Measurements from ENCODE around the gene FSTL3. TPM values are rescaled to one million over a fixed set of nuclear protein-coding genes. Genes with fewer than 3 reads are reported as not detected.

FSTL3 gene
- total RNA-seq, 1 donor from 2014 or later, result 312 TPM

DNA sequence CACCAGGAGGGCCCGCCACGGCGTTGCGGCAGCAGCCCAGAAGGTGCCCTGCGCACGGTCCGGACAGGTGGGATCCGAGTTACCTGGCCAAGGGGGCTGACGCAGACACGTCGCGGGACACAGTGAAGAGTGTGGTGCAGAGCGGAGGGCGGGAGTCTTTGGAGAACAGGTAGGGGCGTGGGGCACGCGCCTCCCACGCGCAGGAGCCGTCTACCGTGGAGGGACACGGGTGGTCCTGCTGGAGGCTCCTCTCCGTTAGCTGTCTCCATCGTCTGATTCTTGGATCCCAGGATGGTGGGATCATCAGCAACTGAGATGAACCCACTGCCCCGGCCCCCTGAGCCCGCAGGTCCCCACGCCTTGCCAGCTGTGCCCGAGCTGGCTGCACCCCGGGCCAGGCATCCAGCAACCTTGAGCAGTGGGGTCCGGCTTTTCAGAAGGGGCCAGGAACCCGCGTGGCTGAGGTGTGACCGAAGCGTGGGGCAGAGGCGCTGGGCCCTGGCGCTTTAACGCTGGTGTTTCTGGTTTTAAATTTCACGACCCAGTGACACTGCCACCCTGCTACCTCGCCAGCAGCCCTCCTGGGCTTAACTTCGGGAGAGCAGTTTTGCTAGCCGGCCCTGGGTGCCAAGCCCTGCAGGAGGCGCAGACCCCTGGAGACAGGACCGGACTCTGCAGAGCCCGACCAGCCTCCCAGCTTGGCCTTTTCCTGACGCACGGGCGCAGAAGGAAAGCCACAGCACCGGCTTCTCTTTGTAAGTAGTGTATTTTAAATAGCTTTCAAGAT lies 29.2 kb upstream of the FSTL3 start:
- Mint-ChIP-seq H3K4me3 (ENCODE audit: unreplicated experiment) (no peak overlapping the region), H3K4me1 (ENCODE audit: low read depth) (no peaks in the 10 kb centered on the region), H3K9me3 (ENCODE audit: low read depth) (no peaks in the 10 kb centered on the region), H3K27ac (ENCODE audit: unreplicated experiment) (no peak overlapping the region), H3K27me3 (ENCODE audit: low read depth) (no peaks in the 10 kb centered on the region), H3K36me3 (ENCODE audit: low read depth) (peaks cover 8% of the 10 kb centered on the region)
- TF ChIP-seq, protein P1, sequence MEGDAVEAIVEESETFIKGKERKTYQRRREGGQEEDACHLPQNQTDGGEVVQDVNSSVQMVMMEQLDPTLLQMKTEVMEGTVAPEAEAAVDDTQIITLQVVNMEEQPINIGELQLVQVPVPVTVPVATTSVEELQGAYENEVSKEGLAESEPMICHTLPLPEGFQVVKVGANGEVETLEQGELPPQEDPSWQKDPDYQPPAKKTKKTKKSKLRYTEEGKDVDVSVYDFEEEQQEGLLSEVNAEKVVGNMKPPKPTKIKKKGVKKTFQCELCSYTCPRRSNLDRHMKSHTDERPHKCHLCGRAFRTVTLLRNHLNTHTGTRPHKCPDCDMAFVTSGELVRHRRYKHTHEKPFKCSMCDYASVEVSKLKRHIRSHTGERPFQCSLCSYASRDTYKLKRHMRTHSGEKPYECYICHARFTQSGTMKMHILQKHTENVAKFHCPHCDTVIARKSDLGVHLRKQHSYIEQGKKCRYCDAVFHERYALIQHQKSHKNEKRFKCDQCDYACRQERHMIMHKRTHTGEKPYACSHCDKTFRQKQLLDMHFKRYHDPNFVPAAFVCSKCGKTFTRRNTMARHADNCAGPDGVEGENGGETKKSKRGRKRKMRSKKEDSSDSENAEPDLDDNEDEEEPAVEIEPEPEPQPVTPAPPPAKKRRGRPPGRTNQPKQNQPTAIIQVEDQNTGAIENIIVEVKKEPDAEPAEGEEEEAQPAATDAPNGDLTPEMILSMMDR (IDR thresholded peaks at IDR 0.05), result no peak
- peak; percentile 88 for DNase-seq (ENCODE audit: low spot score)

DNA sequence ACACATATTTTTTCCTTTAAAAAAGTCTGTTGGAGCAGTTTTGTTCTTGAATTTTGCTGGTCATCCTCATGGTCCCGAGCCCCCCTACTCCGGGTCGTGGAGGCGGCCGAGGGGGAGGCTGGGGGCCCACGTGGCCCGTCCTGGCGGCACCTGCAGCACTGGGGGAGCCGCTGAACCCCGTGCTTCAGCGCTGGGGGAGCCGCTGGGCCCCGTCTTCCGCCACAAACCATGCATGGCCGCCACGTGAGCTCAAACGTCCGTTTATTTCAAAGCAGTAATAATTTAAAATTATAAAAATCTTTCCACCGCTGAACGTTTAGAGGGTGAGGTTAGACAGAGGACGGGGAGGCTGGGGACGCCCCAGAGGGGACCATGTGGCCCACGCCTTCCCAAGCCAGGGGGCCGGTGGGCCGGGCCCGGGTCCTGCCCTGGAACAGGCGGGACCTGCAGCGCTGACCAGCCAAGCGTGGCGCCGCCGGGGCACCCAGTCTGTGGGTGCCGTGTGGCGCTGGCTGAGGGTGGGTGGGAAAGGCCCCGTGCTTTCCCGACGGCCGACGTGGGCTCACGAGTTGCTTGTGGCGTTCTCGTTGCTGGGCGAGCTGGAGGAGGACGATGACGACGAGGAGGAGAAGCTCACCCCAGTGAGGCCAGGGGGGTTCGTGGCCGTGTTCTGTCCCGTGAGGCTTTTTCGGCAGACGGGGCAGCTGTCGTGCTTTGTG lies 28.5 kb upstream of the FSTL3 start:
- Mint-ChIP-seq H3K4me3 (ENCODE audit: unreplicated experiment) (no peak overlapping the region), H3K9me3 (ENCODE audit: low read depth) (no peaks in the 10 kb centered on the region), H3K36me3 (ENCODE audit: low read depth) (peaks cover 8% of the 10 kb centered on the region), H3K27me3 (ENCODE audit: low read depth) (no peaks in the 10 kb centered on the region), H3K27ac (ENCODE audit: unreplicated experiment) (no peak overlapping the region), H3K4me1 (ENCODE audit: low read depth) (no peaks in the 10 kb centered on the region)
- TF ChIP-seq, protein P1 (IDR thresholded peaks at IDR 0.05), result no peak
- no peak for DNase-seq (ENCODE audit: low spot score)

DNA sequence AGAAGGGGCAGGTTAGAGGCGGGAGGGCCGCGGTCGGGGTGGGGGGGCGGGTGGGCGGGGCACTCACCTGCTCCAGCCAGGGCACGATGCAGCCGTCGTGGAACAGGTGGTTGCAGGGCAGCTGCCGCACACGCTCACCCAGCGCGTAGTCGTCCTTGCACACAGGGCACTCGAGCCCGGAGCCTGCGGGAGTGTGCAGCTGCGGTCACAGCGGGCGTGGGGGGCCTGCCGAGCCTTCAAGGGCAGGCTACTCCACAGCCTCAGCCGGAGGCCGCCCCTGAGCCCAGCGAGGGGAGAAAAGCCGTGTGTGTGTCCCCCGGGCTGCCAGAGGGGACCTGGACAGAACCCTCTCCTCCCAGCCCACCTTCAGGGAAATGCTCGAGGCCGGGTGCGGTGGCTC lies 27.9 kb upstream of the FSTL3 start:
- no peaks in the 10 kb centered on the region for H3K27me3 Mint-ChIP-seq (ENCODE audit: low read depth)
- TF ChIP-seq, protein P1 (IDR thresholded peaks at IDR 0.05), result no peak
- no peak overlapping the region for H3K27ac Mint-ChIP-seq (ENCODE audit: unreplicated experiment)
- DNase-seq (ENCODE audit: low spot score), result peak; percentile 88
- no peaks in the 10 kb centered on the region for H3K9me3 Mint-ChIP-seq (ENCODE audit: low read depth)
- H3K4me3 Mint-ChIP-seq (ENCODE audit: unreplicated experiment), result no peak overlapping the region
- H3K36me3 Mint-ChIP-seq (ENCODE audit: low read depth), result peaks cover 8% of the 10 kb centered on the region
- no peaks in the 10 kb centered on the region for H3K4me1 Mint-ChIP-seq (ENCODE audit: low read depth)

- Mint-ChIP-seq H3K36me3 (ENCODE audit: low read depth) (peaks cover 8% of the 10 kb centered on the region), H3K9me3 (ENCODE audit: low read depth) (no peaks in the 10 kb centered on the region)
- DNase-seq (ENCODE audit: low spot score), result peak; percentile 90
Observed at GRCh38 chr19:648904-649801, 27.0 kb upstream of the FSTL3 start.

More at GRCh38 chr19:648904-649801, 27.0 kb upstream of the FSTL3 start:
- H3K4me3 Mint-ChIP-seq (ENCODE audit: unreplicated experiment), result no peak overlapping the region
- no peak overlapping the region for H3K27ac Mint-ChIP-seq (ENCODE audit: unreplicated experiment)
- no peaks in the 10 kb centered on the region for H3K4me1 Mint-ChIP-seq (ENCODE audit: low read depth)
- TF ChIP-seq, protein P1 (IDR thresholded peaks at IDR 0.05), result no peak
- H3K27me3 Mint-ChIP-seq (ENCODE audit: low read depth), result no peaks in the 10 kb centered on the region

Data from chondrocyte (in vitro differentiated cells).